Measurements from ENCODE around the gene NAA11.

Gene NAA11

DNA sequence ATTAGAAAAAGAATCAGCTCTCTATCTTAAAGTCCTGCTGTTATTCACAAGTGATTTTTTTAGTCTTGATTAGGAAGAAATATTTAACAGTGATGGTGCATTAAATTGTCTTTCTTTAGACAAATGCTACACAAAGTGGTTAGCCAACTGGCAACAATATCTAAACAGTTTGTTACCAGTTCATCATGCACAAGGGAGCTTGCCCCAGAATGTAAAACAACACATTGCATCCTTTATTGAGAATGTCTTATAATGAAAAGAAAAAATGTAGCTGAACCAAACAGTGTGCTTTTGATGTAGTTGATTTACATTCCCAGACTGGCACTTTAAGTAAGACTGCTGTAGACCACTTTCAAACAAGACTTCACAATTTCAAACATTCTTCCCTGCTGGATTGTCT, 34.1 kb upstream of the NAA11 start:
- DNase-seq (ENCODE audit: low read depth, low spot score) = no peak
- H3K4me3 ChIP-seq (ENCODE audit: low read depth, low read length) = no peak overlapping the region
- TF ChIP-seq, protein P1, sequence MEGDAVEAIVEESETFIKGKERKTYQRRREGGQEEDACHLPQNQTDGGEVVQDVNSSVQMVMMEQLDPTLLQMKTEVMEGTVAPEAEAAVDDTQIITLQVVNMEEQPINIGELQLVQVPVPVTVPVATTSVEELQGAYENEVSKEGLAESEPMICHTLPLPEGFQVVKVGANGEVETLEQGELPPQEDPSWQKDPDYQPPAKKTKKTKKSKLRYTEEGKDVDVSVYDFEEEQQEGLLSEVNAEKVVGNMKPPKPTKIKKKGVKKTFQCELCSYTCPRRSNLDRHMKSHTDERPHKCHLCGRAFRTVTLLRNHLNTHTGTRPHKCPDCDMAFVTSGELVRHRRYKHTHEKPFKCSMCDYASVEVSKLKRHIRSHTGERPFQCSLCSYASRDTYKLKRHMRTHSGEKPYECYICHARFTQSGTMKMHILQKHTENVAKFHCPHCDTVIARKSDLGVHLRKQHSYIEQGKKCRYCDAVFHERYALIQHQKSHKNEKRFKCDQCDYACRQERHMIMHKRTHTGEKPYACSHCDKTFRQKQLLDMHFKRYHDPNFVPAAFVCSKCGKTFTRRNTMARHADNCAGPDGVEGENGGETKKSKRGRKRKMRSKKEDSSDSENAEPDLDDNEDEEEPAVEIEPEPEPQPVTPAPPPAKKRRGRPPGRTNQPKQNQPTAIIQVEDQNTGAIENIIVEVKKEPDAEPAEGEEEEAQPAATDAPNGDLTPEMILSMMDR (IDR thresholded peaks at IDR 0.05; ENCODE audit: insufficient read depth, low read length, missing control alignments) = no peak
- POLR2A ChIA-PET = no interaction called here
- CTCF ChIA-PET = no interaction called here

DNA sequence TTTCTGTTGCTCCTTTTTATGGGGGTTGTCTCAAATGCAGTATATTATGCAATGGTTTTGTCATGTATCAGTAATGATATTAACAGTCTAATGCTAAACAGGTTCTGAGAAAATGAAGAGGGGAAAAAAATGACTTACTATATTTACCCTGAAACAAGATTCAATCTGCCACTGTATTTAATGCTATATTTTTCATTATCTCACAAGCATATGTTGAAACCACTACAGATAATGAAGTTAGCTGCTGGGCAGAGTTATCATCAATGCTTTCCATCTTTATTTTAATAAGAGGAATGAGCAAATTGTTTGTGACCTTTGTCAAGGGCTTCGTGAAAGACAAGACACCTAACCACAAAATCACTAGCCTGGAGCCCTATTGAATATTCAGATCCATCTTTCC, 32.6 kb upstream of the NAA11 start:
- TF ChIP-seq, protein P1 (IDR thresholded peaks at IDR 0.05; ENCODE audit: insufficient read depth, low read length, missing control alignments) = no peak
- no peak for DNase-seq (ENCODE audit: low read depth, low spot score)
- no peak overlapping the region for H3K4me3 ChIP-seq (ENCODE audit: low read depth, low read length)
- CTCF ChIA-PET = no interaction called here
- POLR2A ChIA-PET = no interaction called here

DNA sequence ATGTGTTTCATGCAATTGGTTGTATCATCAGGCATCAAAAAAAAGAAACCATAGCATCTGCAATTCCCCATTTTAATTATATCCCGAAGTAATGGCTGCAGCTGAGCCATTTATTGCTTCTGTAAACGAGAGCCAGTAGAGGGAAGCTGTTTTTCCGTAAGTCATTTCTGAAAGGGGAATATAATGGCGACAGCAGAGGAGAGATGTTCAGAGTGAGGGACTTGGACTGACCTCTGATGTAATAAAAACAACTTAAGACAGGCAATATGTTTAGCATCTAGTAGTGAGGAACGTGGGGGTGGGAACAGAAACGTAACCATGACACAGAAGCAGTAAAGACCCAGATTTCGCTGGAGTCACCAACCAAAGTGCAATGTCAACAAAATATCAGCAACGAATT, 31.5 kb upstream of the NAA11 start:
- TF ChIP-seq, protein P1 (IDR thresholded peaks at IDR 0.05; ENCODE audit: insufficient read depth, low read length, missing control alignments) = no peak
- H3K4me3 ChIP-seq (ENCODE audit: low read depth, low read length) = no peak overlapping the region
- ChIA-PET POLR2A (no interaction called here), CTCF (no interaction called here)
- DNase-seq (ENCODE audit: low read depth, low spot score) = no peak

DNA sequence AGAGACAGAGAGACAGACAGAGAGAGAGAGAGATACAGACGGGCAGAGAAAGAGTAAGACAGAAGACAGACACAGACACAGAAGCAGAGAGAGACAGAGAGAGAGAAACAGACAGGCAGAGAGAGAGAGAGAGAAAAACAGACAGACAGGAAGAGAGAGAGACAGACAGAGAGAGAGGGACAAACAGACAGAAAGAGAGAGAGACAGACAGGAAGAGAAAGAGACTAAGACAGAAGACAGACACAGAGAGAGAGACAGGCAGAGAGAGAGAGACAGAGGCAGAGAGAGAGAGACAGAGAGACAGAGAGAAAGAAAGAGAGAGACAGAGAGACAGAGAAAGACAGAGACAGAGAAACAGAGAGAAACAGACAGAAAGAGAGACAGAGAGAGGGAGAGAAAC, 27.2 kb upstream of the NAA11 start:
- TF ChIP-seq, protein P1 (IDR thresholded peaks at IDR 0.05; ENCODE audit: insufficient read depth, low read length, missing control alignments) = no peak
- POLR2A ChIA-PET = no interaction called here
- CTCF ChIA-PET = no interaction called here
- H3K4me3 ChIP-seq (ENCODE audit: low read depth, low read length) = no peak overlapping the region
- DNase-seq (ENCODE audit: low read depth, low spot score) = no peak

DNA sequence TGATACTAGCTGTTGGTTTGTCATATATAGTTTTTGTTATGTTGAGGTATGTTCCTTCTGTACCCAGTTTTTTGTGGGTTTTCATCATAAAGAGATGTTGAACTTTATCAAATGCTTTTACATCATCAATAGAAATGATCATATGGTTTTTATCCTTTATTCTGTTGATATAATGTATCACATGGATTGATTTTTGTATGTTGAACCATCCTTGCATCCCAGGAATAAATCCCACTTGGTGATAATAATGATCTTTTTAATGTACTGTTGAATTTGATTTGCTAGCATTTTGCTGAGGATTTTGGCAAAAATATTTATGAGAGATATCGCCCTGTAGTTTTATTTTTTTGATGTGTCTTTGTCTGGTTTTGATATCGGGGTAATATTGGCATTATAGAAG, 22.5 kb upstream of the NAA11 start:
- ChIA-PET CTCF (no interaction called here), POLR2A (no interaction called here)
- TF ChIP-seq, protein P1 (IDR thresholded peaks at IDR 0.05; ENCODE audit: insufficient read depth, low read length, missing control alignments) = no peak
- no peak overlapping the region for H3K4me3 ChIP-seq (ENCODE audit: low read depth, low read length)
- no peak for DNase-seq (ENCODE audit: low read depth, low spot score)

DNA sequence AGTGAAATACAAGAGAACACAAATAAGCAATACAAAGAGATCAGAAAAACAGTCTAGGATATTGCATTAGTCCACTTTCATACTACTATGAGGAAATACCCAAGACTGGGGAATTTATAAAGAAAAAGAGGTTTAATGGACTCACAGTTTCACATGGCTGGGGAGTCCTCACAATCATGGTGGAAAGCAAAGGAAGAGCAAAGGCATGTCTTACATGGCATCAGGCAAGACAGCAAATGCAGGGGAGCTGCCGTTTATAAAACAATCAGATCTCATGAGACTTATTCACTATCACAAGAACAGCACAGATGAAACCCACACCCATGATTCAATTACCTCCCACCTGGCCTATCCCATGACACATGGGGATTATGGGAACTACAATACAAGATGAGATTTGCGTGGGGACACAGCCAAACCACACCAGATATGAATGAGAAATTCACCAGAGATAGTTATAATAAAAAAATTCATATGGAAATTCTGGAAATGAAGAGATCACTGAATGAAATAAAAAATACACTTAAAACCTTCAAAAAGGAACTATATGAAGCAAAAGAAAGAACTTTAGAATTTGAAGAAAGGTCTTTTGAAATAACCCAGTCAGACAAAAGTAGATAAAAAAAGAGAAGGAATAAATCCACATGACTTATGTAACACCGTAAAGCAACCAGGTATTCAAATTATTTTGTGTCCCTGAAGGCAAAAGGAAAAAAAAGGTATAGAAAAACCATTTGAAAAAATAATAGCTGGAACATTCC, 16.2 kb upstream of the NAA11 start:
- CTCF ChIA-PET = no interaction called here
- no peak for DNase-seq (ENCODE audit: low read depth, low spot score)
- POLR2A ChIA-PET = no interaction called here
- H3K4me3 ChIP-seq (ENCODE audit: low read depth, low read length) = no peak overlapping the region
- TF ChIP-seq, protein P1 (IDR thresholded peaks at IDR 0.05; ENCODE audit: insufficient read depth, low read length, missing control alignments) = no peak

Data from AG04449 (cell line).